ENCODE data around the gene TAS2R3.
"Not testable (repeated sequence)": the region's sequence is repeated elsewhere in the genome, so short reads cannot be mapped to it uniquely, and the experiment has no call there.

The TAS2R3 gene

GRCh38 chr7:141742229-141742628 lies 21.7 kb upstream of the TAS2R3 start:
- no peak for DNase-seq (ENCODE audit: low spot score)
- no peak overlapping the region for H3K27ac ChIP-seq
- TF ChIP-seq CTCF (conservative IDR thresholded peaks at IDR 0.05; ENCODE audit: low read depth) = no peak
- ChIA-PET POLR2A (ENCODE audit: low non-redundant PET) (no interaction called here), CTCF (no interaction called here)

- POLR2A ChIA-PET (ENCODE audit: low non-redundant PET) = no interaction called here
- no peak for TF ChIP-seq CTCF (conservative IDR thresholded peaks at IDR 0.05; ENCODE audit: low read depth)
- H3K27ac ChIP-seq = no peak overlapping the region
- no peak for DNase-seq (ENCODE audit: low spot score)
- CTCF ChIA-PET = no interaction called here
These were observed 19.8 kb upstream of the TAS2R3 start for GRCh38 chr7:141744131-141744530.

- no peak overlapping the region for H3K27ac ChIP-seq
- CTCF ChIA-PET = no interaction called here
- no peak for DNase-seq (ENCODE audit: low spot score)
- no peak for TF ChIP-seq CTCF (conservative IDR thresholded peaks at IDR 0.05; ENCODE audit: low read depth)
- POLR2A ChIA-PET (ENCODE audit: low non-redundant PET) = no interaction called here
These were observed 15.5 kb upstream of the TAS2R3 start for GRCh38 chr7:141748396-141748795.

GRCh38 chr7:141751904-141752303 lies 12.0 kb upstream of the TAS2R3 start:
- H3K27ac ChIP-seq; CTCF ChIA-PET; POLR2A ChIA-PET (ENCODE audit: low non-redundant PET); DNase-seq (ENCODE audit: low spot score): not testable (repeated sequence)

GRCh38 chr7:141752634-141753033 lies 11.3 kb upstream of the TAS2R3 start:
- POLR2A ChIA-PET (ENCODE audit: low non-redundant PET) = no interaction called here
- no peak overlapping the region for H3K27ac ChIP-seq
- CTCF ChIA-PET = no interaction called here
- DNase-seq (ENCODE audit: low spot score) = no peak
- TF ChIP-seq CTCF (conservative IDR thresholded peaks at IDR 0.05; ENCODE audit: low read depth) = peak; percentile 38

GRCh38 chr7:141754939-141755338 lies 9.0 kb upstream of the TAS2R3 start:
- POLR2A ChIA-PET (ENCODE audit: low non-redundant PET) = no interaction called here
- peak; percentile 3 for DNase-seq (ENCODE audit: low spot score)
- CTCF ChIA-PET = no interaction called here
- peak; percentile 20; the same call in 1 of the 2 replicates for TF ChIP-seq CTCF (conservative IDR thresholded peaks at IDR 0.05; ENCODE audit: low read depth)
- no peak overlapping the region for H3K27ac ChIP-seq

GRCh38 chr7:141770083-141770583 lies 6.2 kb downstream of the TAS2R3 start:
- H3K27ac ChIP-seq; POLR2A ChIA-PET (ENCODE audit: low non-redundant PET); DNase-seq (ENCODE audit: low spot score); CTCF ChIA-PET: not testable (repeated sequence)

GRCh38 chr7:141776374-141776773 lies 12.5 kb downstream of the TAS2R3 start, which contains the start of gene TAS2R4:
TAS2R4 (plus strand) TSS chr7:141776674; CDS start chr7:141778489, 1,815 bp downstream.
- no peak for TF ChIP-seq CTCF (conservative IDR thresholded peaks at IDR 0.05; ENCODE audit: low read depth)
- ChIA-PET CTCF (no interaction called here), POLR2A (ENCODE audit: low non-redundant PET) (no interaction called here)
- H3K27ac ChIP-seq = no peak within 1 kb of the TSS
- DNase-seq (ENCODE audit: low spot score) = no peak
